Upper lobe of left lung (tissue), 4 donors: Measurements from ENCODE around the gene PLAC8L1.

ENCODE experiments used
- CTCF ChIP-seq, 6 experiments: fragments of 450-650 bp in 4 of 6; fragments of 200-600 bp in 2 of 6; sonication (generic) in 2 of 6; IDR thresholded peaks; one replicate each; pipeline ENCODE4 v1.5.1; 2016 to 2019; ENCODE audit warnings: antibody characterized with exemption in 6 of 6
- POLR2A ChIP-seq, 4 donors: fragments of 450-650 bp; IDR thresholded peaks; one replicate each; pipeline ENCODE4 v1.5.1; 2016 to 2017; ENCODE audit warnings: antibody characterized with exemption in 4 of 4, mild to moderate bottlenecking in 2 of 4

- TF ChIP-seq CTCF (IDR thresholded peaks at IDR 0.05) (no peak), POLR2A (IDR thresholded peaks at IDR 0.05) (no peak)
Measured at GRCh38 chr5:146089287-146089686, 16.1 kb downstream of the PLAC8L1 start.
